AG09309 (cell line): ENCODE data around the gene CACNA1F.
"Not testable (repeated sequence)": the region's sequence is repeated elsewhere in the genome, so short reads cannot be mapped to it uniquely, and the experiment has no call there.

Experiments
- DNase-seq: peaks from one replicate; pipeline ENCODE4 v3.0.0-alpha.2; 2010; ENCODE audit warnings: low read depth
- H3K4me3 ChIP-seq: 2 replicates; pipeline ENCODE4 v1.5.1; 2011; ENCODE audit warnings: mild to moderate bottlenecking, low read depth, low read length, moderate library complexity; ENCODE audit not compliant: control insufficient read depth
- CTCF ChIP-seq: IDR thresholded peaks from 2 replicates; pipeline ENCODE4 v1.5.1; 2011; ENCODE audit warnings: mild to moderate bottlenecking, low read depth, low read length, inconsistent platforms; ENCODE audit not compliant: insufficient read depth, control insufficient read depth; ENCODE audit errors: missing control alignments

CACNA1F gene

DNA sequence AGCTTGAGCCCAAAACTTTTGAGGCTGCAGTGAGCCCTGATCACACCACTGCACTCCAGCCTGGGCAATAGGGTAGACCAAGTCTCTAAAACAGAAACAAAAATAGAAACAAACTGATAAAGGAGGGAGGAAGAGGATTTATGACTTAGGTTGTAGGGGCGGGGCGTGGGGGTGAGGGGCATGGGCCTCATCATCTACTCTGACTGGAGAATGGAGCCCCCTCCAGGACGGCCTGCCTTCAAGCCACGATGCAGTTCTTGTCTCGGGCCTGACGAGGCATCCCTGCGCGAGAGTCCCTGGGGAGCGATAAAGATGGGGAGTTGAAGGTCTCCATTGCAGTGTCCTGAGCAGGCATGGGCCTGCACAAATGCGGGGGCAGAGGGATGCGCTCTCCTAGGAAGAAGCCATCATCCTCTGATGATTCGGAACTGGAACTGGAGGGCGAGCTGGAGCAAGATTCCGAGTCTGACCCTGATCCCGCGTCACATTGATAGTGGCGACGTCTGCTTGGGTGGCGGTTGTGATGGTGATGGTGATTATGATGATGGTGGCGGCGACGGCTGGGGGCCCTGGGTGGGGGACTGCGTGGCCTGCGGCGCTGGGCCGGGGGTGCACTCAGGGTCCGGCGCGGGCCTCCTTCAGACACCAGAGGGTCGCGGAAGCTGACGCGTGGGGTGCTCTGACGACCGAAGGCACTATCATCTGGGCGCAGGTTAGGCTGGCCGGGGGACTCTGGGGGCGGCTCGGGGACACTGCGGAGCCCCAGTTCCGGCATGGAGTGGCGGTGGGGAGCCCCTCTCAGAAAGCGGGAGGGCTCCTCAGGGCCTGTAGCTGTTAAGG is 57.5 kb downstream of the CACNA1F start:
- no peak overlapping the region for H3K4me3 ChIP-seq
- no peak for DNase-seq

DNA sequence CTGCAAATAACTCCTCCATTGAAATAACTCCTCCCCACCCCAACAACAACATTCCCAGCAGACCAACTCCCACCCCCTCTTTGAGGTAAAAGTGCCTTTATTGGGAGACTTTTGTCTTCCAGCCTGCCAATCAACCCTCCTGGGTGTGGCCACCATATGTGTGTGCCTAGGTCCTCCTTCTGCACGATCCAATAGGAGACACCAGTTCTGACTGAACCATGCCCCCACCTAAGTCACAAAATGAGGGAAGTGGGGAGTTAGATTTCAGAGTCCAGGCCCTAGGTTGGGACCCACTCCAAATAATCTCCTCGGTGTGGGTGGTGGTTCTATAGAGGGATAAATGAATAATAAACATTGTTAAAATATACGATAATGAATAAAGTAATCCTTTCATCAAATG is 58.4 kb downstream of the CACNA1F start:
- TF ChIP-seq CTCF = no peak
- H3K4me3 ChIP-seq = no peak overlapping the region
- DNase-seq = no peak

More for the DNA sequence above, 57.5 kb downstream of the CACNA1F start:
- TF ChIP-seq CTCF = no peak

DNA sequence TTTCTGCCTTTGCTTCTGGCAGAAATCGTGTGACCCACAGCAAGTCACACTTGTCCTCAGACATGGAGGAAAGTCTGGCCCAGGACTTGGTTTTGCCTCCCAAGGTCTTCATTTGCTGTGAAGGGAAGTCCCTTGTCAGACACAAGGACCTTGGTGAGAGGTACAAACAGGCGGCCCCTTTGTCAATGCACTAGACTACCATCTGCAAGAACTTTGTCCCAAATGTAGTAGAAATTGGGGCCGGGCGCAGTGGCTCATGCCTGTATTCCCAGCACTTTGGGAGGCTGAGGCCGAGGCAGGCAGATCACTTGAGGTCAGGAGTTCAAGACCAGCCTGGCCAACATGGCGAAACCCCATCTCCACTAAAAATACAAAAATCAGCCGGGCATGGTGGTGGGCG is 59.6 kb downstream of the CACNA1F start:
- not testable (repeated sequence) for H3K4me3 ChIP-seq, DNase-seq

- peak overlapping the region; percentile 88 for H3K4me3 ChIP-seq
- DNase-seq = no peak
- TF ChIP-seq CTCF = no peak
Observed at GRCh38 chrX:49172280-49172780, 60.8 kb downstream of the CACNA1F start.

GRCh38 chrX:49171752-49172279 is 61.3 kb downstream of the CACNA1F start, which contains the start of gene PLP2:
TSS of gene PLP2 (plus strand) at chrX:49171898. CDS start at chrX:49172001, 103 bp downstream.
- no peak for DNase-seq
- TF ChIP-seq CTCF = no peak
- peak within 1 kb of the TSS; percentile 88 for H3K4me3 ChIP-seq

GRCh38 chrX:49167740-49168108 is 65.4 kb downstream of the CACNA1F start:
- DNase-seq = no peak
- TF ChIP-seq CTCF = no peak
- peak overlapping the region; percentile 50 for H3K4me3 ChIP-seq
